GM11168 (cell line): Measurements from ENCODE around the gene APH1B.

Experiments
- in situ Hi-C: fragments of 300-500 bp; cut with MboI; formaldehyde crosslinking; loops from one replicate; pipeline ENCODE4 v1.12.0; 2022; ENCODE audit warnings: low sequenced_read_pairs; ENCODE audit not compliant: unreplicated experiment

The APH1B gene

GRCh38 chr15:63250312-63250965 lies 27.0 kb upstream of the APH1B start:
- in situ Hi-C loops: no loop called here

- in situ Hi-C loops: no loop called here
Measured at GRCh38 chr15:63251701-63252100, 25.7 kb upstream of the APH1B start.

- in situ Hi-C loops: no loop called here
Measured at GRCh38 chr15:63252292-63252691, 25.1 kb upstream of the APH1B start.

GRCh38 chr15:63254991-63255390 lies 22.4 kb upstream of the APH1B start:
- in situ Hi-C loops: no loop called here

DNA sequence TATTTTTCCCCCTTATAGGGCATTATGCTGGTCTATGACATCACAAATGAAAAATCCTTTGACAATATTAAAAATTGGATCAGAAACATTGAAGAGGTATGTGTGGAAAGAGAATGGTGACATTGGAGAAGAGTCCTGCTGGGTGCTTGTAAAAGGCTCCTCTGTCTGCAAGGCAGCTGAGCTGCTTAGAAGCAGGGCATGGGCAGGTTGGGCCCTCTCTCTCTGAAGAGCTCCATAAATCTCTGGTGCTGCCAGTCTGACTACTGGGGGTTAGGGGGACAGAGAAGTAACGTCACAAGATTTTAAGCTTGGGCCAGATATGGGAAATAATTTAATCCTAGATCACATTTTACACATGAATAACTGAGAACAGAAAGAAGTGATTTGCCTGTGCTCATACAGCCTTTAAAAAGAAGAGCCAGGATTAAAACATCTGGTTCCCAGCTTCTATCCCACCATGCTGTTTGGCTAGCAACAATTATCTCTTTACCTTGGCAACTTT lies 21.9 kb upstream of the APH1B start:
- in situ Hi-C loops: no loop called here

DNA sequence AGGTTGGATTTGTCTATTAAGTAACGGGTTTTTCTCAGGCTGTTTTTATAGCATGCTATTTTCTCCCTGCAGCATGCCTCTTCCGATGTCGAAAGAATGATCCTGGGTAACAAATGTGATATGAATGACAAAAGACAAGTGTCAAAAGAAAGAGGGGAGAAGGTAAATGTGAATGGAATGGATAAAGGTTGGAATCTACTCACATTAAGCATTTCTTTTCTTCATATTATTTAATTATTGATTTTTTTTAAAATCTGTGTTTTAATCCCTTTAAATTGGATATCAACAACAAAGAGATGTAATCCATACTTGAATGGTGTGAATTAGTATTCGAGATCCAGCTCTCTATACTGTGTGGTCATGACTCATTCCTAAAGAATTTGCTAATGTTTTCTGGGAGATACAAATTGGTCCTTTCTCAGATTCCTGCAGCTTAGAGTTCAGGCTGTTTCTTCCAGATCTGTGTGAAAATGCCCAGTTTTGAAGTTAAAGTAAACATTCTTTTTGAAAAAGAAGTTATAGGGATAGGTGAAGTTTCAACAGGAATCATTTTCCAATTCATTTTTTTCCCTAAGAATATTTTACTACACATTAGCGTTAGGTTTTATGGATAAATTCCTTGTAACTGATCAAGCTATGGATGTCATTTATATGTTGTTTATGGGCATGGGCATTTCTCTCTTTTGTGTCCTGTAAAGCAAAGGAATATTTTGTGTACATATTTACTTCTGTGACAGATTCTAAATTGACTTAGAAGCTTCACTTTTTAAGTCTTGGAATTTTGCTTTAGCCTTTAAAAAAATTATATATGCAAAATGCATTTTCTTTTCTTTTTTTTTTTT lies 20.8 kb upstream of the APH1B start:
- in situ Hi-C loops: no loop called here

DNA sequence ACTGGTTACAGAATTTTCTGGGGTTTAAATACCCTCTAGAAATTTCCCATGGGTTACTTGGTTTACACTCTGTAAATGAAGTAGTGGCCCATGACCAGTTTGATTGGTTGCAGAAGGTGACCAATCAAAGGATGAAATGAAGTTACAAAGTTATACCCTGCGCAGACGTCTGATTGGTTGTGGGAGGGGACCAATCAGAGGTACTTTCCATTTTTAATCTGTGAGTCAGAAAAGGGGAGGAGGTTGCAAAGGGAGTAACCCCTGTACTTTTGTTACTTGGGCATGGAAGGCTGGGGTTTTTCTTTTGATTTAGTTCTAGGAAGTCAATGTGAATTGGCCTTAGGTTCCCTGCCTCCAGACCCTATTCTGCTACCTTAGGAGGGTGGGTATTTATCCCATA lies 18.7 kb upstream of the APH1B start:
- in situ Hi-C loops: no loop called here

- in situ Hi-C loops: no loop called here
Measured at GRCh38 chr15:63260791-63261190, 16.6 kb upstream of the APH1B start.

GRCh38 chr15:63261311-63261710 lies 16.1 kb upstream of the APH1B start:
- in situ Hi-C loops: no loop called here

DNA sequence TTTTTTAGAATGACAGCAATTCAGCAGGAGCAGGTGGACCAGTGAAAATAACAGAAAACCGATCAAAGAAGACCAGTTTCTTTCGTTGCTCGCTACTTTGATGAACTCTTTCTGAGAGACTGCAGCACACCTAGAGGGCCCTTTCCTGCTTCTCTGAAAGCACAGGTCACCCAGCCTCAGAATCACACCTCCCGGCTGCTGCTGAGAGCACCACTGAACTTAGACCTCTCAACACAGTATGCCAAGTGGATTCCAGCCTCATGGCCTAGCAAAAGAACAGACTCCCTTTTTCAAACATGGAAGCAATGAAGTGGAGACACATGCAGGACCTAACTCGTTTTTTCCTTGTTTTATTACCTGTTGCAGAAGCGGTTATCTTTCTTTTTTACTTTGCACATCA lies 13.9 kb upstream of the APH1B start:
- in situ Hi-C loops: no loop called here

GRCh38 chr15:63264688-63265293 lies 12.6 kb upstream of the APH1B start:
- in situ Hi-C loops: no loop called here

DNA sequence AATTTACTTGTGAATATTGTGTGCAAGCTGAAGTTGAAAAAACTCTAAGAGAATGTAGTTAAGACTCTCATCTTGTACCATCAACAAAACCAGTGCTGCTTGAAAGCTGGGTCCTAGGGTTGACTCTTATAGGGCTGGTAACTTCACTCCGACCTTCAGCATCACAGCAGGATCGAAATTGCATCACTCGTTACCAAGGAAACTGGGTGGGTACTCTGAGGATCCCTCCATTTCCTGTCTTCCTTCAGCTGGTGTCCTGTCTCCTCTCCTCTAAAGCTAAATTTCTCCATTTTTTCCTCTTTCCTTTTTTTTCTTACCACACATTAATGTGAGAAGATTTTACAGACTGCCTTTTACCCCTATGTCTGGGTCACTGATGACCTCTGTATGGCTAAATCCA lies 3.0 kb upstream of the APH1B start:
- in situ Hi-C loops: no loop called here

- in situ Hi-C loops: loop anchor here (25.0 kb wide), 1 partner anchor 311 kb away; the partner anchor contains the start of gene FBXL22
Measured at GRCh38 chr15:63276342-63277037, 915 bp upstream of the APH1B start.

DNA sequence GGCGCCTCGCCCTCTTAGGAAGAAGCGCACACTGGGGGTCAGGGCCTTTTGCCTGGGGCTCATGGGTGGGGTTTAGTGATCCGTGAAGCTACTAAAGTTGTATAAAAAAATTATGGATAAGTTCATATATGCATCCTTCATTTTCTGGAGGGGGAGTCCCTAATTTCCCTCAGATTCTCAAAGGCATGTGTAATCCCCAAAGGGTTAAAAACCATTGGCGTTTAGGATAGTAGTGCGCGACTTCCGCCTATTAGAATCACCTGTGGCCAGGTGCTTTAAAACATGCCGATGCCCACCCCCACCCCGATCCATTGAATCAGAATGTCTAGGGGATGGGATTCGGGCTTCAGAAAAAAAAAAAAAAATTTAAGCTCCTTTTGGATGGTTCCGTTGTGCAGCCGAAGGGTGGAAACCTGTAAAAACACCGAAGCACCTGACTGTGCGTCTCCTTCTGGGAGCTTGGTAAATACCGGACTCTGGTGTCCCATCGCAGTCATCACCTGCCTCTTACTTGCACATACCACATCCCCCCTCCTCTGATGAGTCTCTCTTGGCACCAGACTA lies 570 bp downstream of the APH1B start:
- in situ Hi-C loops: loop anchor here (25.0 kb wide), 1 partner anchor 309 kb away; the partner anchor contains the start of gene FBXL22

- in situ Hi-C loops: loop anchor here (25.0 kb wide), 1 partner anchor 304 kb away; the partner anchor contains the start of gene FBXL22
Measured at GRCh38 chr15:63283126-63283525, 5.7 kb downstream of the APH1B start.

- in situ Hi-C loops: loop anchor here (25.0 kb wide), 1 partner anchor 303 kb away; the partner anchor contains the start of gene FBXL22
Measured at GRCh38 chr15:63284335-63284734, 6.9 kb downstream of the APH1B start.

- in situ Hi-C loops: loop anchor here (25.0 kb wide), 1 partner anchor 300 kb away; the partner anchor contains the start of gene FBXL22
Measured at GRCh38 chr15:63287109-63287508, 9.7 kb downstream of the APH1B start.

GRCh38 chr15:63288342-63288741 lies 10.9 kb downstream of the APH1B start:
- in situ Hi-C loops: loop anchor here (25.0 kb wide), 1 partner anchor 299 kb away; the partner anchor contains the start of gene FBXL22

DNA sequence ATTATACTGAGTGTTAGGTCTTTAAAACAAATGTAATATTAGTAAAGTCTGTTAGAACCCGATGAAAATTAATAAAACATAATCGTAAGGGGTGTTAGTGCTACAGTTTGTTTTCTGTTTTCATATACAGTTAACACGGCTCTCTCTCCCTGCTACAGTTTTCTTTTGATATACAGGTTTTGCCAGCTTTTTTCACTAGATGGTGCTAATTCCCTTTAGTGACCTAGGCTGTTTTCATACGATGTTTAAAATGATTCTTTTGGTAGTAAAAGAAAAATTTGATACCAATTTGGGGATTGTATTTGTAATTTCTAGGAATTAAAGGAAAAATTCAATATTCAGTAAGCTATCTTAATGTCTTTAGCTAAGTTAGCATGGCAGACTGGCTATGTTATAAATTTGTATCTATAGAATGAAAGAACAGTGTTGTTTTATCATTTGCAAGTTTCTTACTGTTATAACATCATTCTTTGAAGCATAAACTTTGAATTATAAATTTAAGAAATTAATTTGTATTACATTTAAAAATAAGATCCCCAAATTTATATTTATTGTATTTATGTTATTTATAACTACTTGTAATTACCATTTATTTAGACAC lies 11.5 kb downstream of the APH1B start:
- in situ Hi-C loops: loop anchor here (25.0 kb wide), 1 partner anchor 298 kb away; the partner anchor contains the start of gene FBXL22
